Endodermal cell (in vitro differentiated cells): ENCODE data around the gene TAGAP. TPM values are rescaled to one million over a fixed set of nuclear protein-coding genes. Genes with fewer than 3 reads are reported as not detected.

Experiments
- DNase-seq: peaks from one replicate; pipeline ENCODE4 v3.0.0-alpha.2; 2017
- H3K27ac ChIP-seq: 2 replicates; pipeline ENCODE4 v1.5.1; 2013; ENCODE audit warnings: mild to moderate bottlenecking, low read depth, low read length, moderate library complexity
- H3K27me3 ChIP-seq: 2 replicates; pipeline ENCODE4 v1.6.1; 2013; ENCODE audit warnings: mild to moderate bottlenecking, low read length, moderate library complexity; ENCODE audit not compliant: insufficient read depth, control insufficient read depth, poor library complexity, severe bottlenecking
- H3K36me3 ChIP-seq: 2 replicates; pipeline ENCODE4 v1.7.0; 2013; ENCODE audit warnings: mild to moderate bottlenecking, low read length, moderate library complexity; ENCODE audit not compliant: control insufficient read depth, insufficient read depth
- H3K4me1 ChIP-seq: one replicate; pipeline ENCODE4 v1.7.0; 2013; ENCODE audit warnings: low read length; ENCODE audit not compliant: control insufficient read depth, insufficient read depth
- H3K4me3 ChIP-seq: 2 replicates; pipeline ENCODE4 v1.5.1; 2013; ENCODE audit warnings: mild to moderate bottlenecking, low read length, moderate library complexity
- H3K9ac ChIP-seq: 2 replicates; pipeline ENCODE4 v1.6.1; 2013; ENCODE audit warnings: mild to moderate bottlenecking, low read length, moderate library complexity; ENCODE audit not compliant: poor library complexity, severe bottlenecking; ENCODE audit errors: extremely low read depth
- H3K9me3 ChIP-seq: 2 replicates; pipeline ENCODE4 v1.6.1; 2013; ENCODE audit warnings: mild to moderate bottlenecking, low read length, moderate library complexity; ENCODE audit not compliant: control insufficient read depth
- H3K27ac Mint-ChIP-seq: 2 replicates; pipeline ENCODE4 v1.8.0; 2020; ENCODE audit warnings: mixed read lengths
- H3K27me3 Mint-ChIP-seq: 2 replicates; pipeline ENCODE4 v1.8.0; 2021; ENCODE audit warnings: mild to moderate bottlenecking, mixed read lengths; ENCODE audit not compliant: insufficient read depth
- H3K36me3 Mint-ChIP-seq: 2 replicates; pipeline ENCODE4 v1.8.0; 2020; ENCODE audit warnings: low read depth, mixed read lengths
- H3K4me1 Mint-ChIP-seq: 2 replicates; pipeline ENCODE4 v1.8.0; 2020; ENCODE audit warnings: mixed read lengths
- H3K4me3 Mint-ChIP-seq: 2 replicates; pipeline ENCODE4 v1.8.0; 2020; ENCODE audit warnings: mild to moderate bottlenecking, moderate library complexity, mixed read lengths
- H3K9me3 Mint-ChIP-seq: 2 replicates; pipeline ENCODE4 v1.8.0; 2020; ENCODE audit warnings: mild to moderate bottlenecking, mixed read lengths
- CTCF ChIP-seq: fragments of 200-600 bp; sonication (generic); conservative IDR thresholded peaks from 2 replicates; pipeline ENCODE4 v1.5.0; 2021; ENCODE audit warnings: antibody characterized with exemption, mild to moderate bottlenecking
- WGBS, 2 experiments: methylation state at CpG; one replicate each; pipeline versions ENCODE4 v1.1.5 to v1.1.7; 2013; ENCODE audit warnings: missing lambda C conversion rate in 2 of 2, mixed read lengths in 1 of 2; ENCODE audit not compliant: insufficient coverage in 1 of 2, insufficient read length in 1 of 2; 5-methylcytosine and 5-hydroxymethylcytosine counted together
- total RNA-seq, 2 donors: library from RNA; stranded (reverse); fragmentation: NEBNext Ultra II Directional in 1 of 2; extraction: Animal tissue kit (Norgen Biotek cat#: 25700) in 1 of 2; gene quantifications; 2 replicates in 1 of 2; 3 replicates in 1 of 2; pipeline ENCODE4 v1.2.1, GENCODE V29; 2021

The TAGAP gene
- total RNA-seq, 2 donors from 2014 or later = 0.24 TPM; not detected in 1

DNA sequence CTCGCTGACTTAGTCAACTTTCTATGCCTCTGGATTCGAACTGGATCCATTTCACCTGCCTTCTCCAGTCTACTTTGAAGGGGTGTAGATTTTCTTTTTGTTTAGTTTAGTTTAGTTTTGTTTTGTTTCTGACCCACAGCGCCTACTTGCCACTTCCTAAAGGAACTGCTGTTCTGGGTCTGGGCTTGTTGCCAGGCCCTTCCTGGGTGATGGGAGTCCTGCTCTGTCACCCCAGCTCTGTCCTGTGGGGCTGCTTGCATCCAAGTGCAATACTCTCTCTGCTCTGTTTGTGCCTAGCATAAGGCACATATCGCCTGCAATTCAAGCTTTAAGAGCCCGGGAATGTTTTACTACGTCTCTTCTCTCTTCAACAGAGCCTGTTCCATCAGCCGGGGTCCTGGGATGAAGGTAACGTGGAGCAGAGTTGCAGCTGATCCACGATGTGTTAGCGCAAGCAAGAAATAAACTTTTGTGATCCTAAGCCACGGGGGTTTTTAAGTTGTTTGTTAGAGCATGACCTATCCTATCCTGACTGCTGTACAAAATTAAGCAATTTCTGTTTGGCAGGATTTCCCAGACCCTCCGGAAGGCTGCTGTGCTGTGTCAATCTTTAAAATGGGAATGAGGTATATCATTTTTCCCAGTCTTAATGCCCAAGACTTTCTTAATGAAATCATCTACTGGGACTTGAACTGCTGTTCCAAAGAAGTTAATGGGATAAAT, 30.9 kb upstream of the TAGAP start:
- Histone ChIP-seq H3K27ac (no peak overlapping the region), H3K4me1 (peaks cover 5% of the 10 kb centered on the region), H3K36me3 (no peaks in the 10 kb centered on the region), H3K4me3 (no peak overlapping the region), H3K9ac (no peak overlapping the region), H3K27me3 (peaks cover 9% of the 10 kb centered on the region), H3K9me3 (no peaks in the 10 kb centered on the region)
- peak; percentile 37 for DNase-seq
- H3K9me3 Mint-ChIP-seq = no peaks in the 10 kb centered on the region
- H3K4me1 Mint-ChIP-seq = peaks cover 9% of the 10 kb centered on the region
- no peak overlapping the region for H3K27ac Mint-ChIP-seq
- H3K4me3 Mint-ChIP-seq = no peak overlapping the region
- TF ChIP-seq CTCF = no peak
- no peaks in the 10 kb centered on the region for H3K36me3 Mint-ChIP-seq
- H3K27me3 Mint-ChIP-seq = peaks cover 55% of the 10 kb centered on the region
- 93% methylated on average over 10 to 12 of the region's 12 CpGs for WGBS, 2 experiments

DNA sequence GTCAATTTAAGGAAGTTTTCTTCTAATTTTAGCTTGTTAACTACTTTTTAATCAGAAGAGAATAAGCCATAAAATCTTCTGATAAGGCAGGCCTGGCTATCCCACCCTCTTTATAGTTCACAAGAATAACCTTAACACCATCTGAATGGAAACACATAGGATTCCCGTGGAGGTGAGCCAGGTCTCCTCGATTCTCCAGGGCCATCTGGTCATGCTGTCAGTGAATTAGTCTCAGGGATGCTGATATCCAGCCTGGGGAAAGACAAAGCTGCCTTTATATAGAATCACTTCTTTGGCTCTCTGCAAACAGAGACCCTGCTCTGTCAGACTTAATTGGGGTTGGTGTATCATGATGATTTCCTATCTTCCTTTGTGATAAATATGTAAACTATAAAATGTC, 30.1 kb upstream of the TAGAP start:
- Histone ChIP-seq H3K27me3 (peaks cover 11% of the 10 kb centered on the region), H3K4me1 (peaks cover 5% of the 10 kb centered on the region), H3K36me3 (no peaks in the 10 kb centered on the region), H3K9me3 (no peaks in the 10 kb centered on the region), H3K27ac (no peak overlapping the region), H3K9ac (no peak overlapping the region), H3K4me3 (no peak overlapping the region)
- no peak for TF ChIP-seq CTCF
- WGBS, 2 experiments = 83 to 85% methylated on average over 2 of the region's 2 CpGs
- DNase-seq = peak; percentile 6
- Mint-ChIP-seq H3K27me3 (peaks cover 61% of the 10 kb centered on the region), H3K36me3 (no peaks in the 10 kb centered on the region), H3K4me3 (no peak overlapping the region), H3K9me3 (no peaks in the 10 kb centered on the region), H3K4me1 (peaks cover 9% of the 10 kb centered on the region), H3K27ac (no peak overlapping the region)

DNA sequence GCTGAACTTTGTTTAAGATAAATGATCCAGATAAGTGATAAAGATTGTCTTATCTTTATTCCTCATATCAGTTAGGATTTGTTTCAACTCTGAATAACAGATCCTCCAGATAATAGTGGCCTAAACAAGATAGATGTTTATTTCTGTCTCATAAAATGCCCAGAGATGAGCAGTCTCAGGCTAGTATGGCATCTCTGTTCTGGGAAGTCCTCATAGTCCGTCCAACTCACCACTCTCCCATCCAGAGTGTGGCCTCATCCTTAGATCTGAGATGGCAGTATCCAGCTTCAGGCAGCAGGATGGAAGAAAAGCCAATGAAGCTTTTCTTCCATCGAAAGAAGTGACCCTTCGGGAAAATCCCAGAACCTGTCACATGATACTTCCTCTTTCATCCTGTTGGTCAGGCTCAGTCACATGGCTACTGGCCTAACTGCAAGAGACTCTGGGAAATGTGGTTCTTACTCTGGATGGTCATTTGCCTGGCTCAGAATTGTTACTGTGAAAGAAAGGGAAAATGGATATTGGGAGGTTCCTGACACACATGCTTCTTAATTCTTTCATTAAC, 29.4 kb upstream of the TAGAP start:
- Histone ChIP-seq H3K9ac (no peak overlapping the region), H3K4me3 (peak overlapping the region; percentile 75), H3K4me1 (peaks cover 5% of the 10 kb centered on the region), H3K27ac (no peak overlapping the region), H3K36me3 (no peaks in the 10 kb centered on the region), H3K27me3 (peaks cover 18% of the 10 kb centered on the region), H3K9me3 (no peaks in the 10 kb centered on the region)
- peak overlapping the region; percentile 88 for H3K27ac Mint-ChIP-seq
- no peak for TF ChIP-seq CTCF
- H3K36me3 Mint-ChIP-seq = no peaks in the 10 kb centered on the region
- H3K4me1 Mint-ChIP-seq = peaks cover 12% of the 10 kb centered on the region
- peak overlapping the region; percentile 59 for H3K4me3 Mint-ChIP-seq
- peaks cover 68% of the 10 kb centered on the region for H3K27me3 Mint-ChIP-seq
- H3K9me3 Mint-ChIP-seq = no peaks in the 10 kb centered on the region
- peak; percentile 82 for DNase-seq
- 52 to 60% methylated on average over 3 of the region's 3 CpGs for WGBS, 2 experiments
